GM12878 (cell line): ENCODE results near the gene MIEF1. TPM values are rescaled to one million over a fixed set of nuclear protein-coding genes. Genes with fewer than 3 reads are reported as not detected.

Experiments
- ATF7 ChIP-seq: fragments of 450-650 bp; IDR thresholded peaks from 2 replicates; pipeline ENCODE4 v1.6.1; 2016; ENCODE audit warnings: low read depth, mild to moderate bottlenecking
- CEBPB ChIP-seq, 2 experiments: fragments of 150-350 bp in 1 of 2; IDR thresholded peaks; 2 replicates each; pipeline ENCODE4 v1.6.1; 2012 to 2014; ENCODE audit warnings: low read depth in 2 of 2, low read length in 2 of 2, borderline replicate concordance in 1 of 2, inconsistent platforms in 1 of 2
- CREM ChIP-seq: IDR thresholded peaks from 2 replicates; pipeline ENCODE4 v1.6.1; 2014; ENCODE audit warnings: antibody characterized with exemption, low read depth
- DPF2 ChIP-seq: fragments of 450-650 bp; IDR thresholded peaks from 2 replicates; pipeline ENCODE4 v1.6.1; 2017; ENCODE audit warnings: mild to moderate bottlenecking
- MEF2A ChIP-seq: IDR thresholded peaks from 2 replicates; pipeline ENCODE4 v1.6.1; 2011; ENCODE audit warnings: low read depth, mild to moderate bottlenecking, low read length, moderate library complexity; ENCODE audit not compliant: insufficient read depth
- NFYA ChIP-seq: IDR thresholded peaks from 2 replicates; pipeline ENCODE4 v1.6.1; 2011; ENCODE audit warnings: low read depth, mild to moderate bottlenecking, low read length, improper control_type of control experiment, borderline replicate concordance
- RB1 ChIP-seq: fragments of 450-650 bp; formaldehyde crosslinking; IDR thresholded peaks from 2 replicates; pipeline ENCODE4 v1.6.1; 2017; ENCODE audit warnings: mild to moderate bottlenecking, borderline replicate concordance
- TAF1 ChIP-seq: IDR thresholded peaks from 2 replicates; pipeline ENCODE4 v1.6.1; 2011; ENCODE audit warnings: mild to moderate bottlenecking, low read depth, low read length, borderline replicate concordance
- TCF3 ChIP-seq: IDR thresholded peaks from 2 replicates; pipeline ENCODE4 v1.6.1; 2012; ENCODE audit warnings: low read depth, mild to moderate bottlenecking, low read length, borderline replicate concordance; ENCODE audit not compliant: insufficient read depth
- ZBED1 ChIP-seq: IDR thresholded peaks from 2 replicates; pipeline ENCODE4 v1.6.1; 2016; ENCODE audit warnings: borderline replicate concordance
- ZNF24 ChIP-seq: fragments of 450-650 bp; IDR thresholded peaks from 2 replicates; pipeline ENCODE4 v1.6.1; 2017; ENCODE audit warnings: antibody characterized with exemption, mild to moderate bottlenecking
- ZNF622 ChIP-seq: fragments of 450-650 bp; IDR thresholded peaks from 2 replicates; pipeline ENCODE4 v1.6.1; 2017; ENCODE audit warnings: mild to moderate bottlenecking, inconsistent platforms
- ZSCAN29 ChIP-seq: fragments of 450-650 bp; IDR thresholded peaks from 2 replicates; pipeline ENCODE4 v1.6.1; 2017; ENCODE audit warnings: mild to moderate bottlenecking, moderate library complexity
- polyA plus RNA-seq, 11 experiments: library from polyadenylated mRNA; depleted of rRNA in 4 of 11; unstranded in 6 of 11; stranded (reverse) in 5 of 11; fragments of >200 nt; fragmentation: Nextera tagmentation in 4 of 11; fragmentation: Illumina TruSeq in 1 of 11; extraction: Ambion mirVana in 4 of 11; extraction: Trizol in 1 of 11; gene quantifications; 1 replicate in 1 of 11; 2 replicates in 10 of 11; pipeline versions ENCODE4 v1.2.1 to v1.2.3, GENCODE V29; 2011 to 2016; ENCODE audit warnings: inconsistent platforms in 2 of 11, missing spikeins in 2 of 11, low read depth in 1 of 11
- total RNA-seq, 4 experiments: library from RNA; depleted of rRNA in 3 of 4; stranded (reverse); fragments of >200 nt in 3 of 4; fragmentation: Illumina TruSeq in 1 of 4; extraction: Trizol in 1 of 4; gene quantifications; 2 replicates each; pipeline versions ENCODE4 v1.2.1 to v1.2.3, GENCODE V29; 2013 to 2021
- TF ChIP-seq, protein P1 (sequence below): fragments of 450-650 bp; IDR thresholded peaks from 2 replicates; pipeline ENCODE4 v1.6.1; 2017; ENCODE audit warnings: mild to moderate bottlenecking, moderate library complexity
- TF ChIP-seq, protein P2 (sequence below): fragments of 450-650 bp; IDR thresholded peaks from 2 replicates; pipeline ENCODE4 v1.6.1; 2016; ENCODE audit warnings: mild to moderate bottlenecking, moderate library complexity, borderline replicate concordance
- TF ChIP-seq, protein P3 (sequence below): IDR thresholded peaks from 2 replicates; pipeline ENCODE4 v1.6.1; 2012; ENCODE audit warnings: low read depth, low read length, improper control_type of control experiment
- TF ChIP-seq, protein P4 (sequence below): fragments of 450-650 bp; IDR thresholded peaks from 2 replicates; pipeline ENCODE4 v1.6.1; 2018; ENCODE audit warnings: borderline replicate concordance, mild to moderate bottlenecking; ENCODE audit not compliant: partially characterized antibody

The MIEF1 gene
- total and polyA plus RNA-seq, 10 of the 15 experiments (the other 5 are each of a cell fraction or from before 2014, with no cell fraction given): 12.4 to 52.3 (median 29.3) TPM

DNA sequence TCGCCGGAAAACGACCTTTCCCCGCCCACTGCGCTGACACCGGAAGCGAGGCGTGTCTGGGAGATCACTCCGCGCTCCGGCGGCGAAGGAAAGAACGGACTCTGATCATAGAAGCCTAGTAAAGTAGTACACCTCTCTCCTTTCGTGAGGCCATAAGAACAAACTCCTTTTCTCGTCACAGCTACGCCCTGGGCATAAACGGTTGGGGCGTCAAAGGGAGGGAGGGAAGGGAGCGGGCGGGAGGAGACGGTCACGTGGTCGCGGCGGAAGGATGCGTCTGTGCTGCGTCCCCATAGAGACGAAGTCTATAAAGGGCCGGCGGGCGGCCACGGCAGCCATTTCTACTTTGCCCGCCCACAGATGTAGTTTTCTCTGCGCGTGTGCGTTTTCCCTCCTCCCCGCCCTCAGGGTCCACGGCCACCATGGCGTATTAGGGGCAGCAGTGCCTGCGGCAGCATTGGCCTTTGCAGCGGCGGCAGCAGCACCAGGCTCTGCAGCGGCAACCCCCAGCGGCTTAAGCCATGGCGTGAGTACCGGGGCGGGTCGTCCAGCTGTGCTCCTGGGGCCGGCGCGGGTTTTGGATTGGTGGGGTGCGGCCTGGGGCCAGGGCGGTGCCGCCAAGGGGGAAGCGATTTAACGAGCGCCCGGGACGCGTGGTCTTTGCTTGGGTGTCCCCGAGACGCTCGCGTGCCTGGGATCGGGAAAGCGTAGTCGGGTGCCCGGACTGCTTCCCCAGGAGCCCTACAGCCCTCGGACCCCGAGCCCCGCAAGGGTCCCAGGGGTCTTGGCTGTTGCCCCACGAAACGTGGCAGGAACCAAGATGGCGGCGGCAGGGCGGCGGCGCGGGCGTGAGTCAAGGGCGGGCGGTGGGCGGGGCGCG lies 18.4 kb downstream of the MIEF1 start, which contains the start of gene ATF4 (continued):
- TF ChIP-seq, protein P1, sequence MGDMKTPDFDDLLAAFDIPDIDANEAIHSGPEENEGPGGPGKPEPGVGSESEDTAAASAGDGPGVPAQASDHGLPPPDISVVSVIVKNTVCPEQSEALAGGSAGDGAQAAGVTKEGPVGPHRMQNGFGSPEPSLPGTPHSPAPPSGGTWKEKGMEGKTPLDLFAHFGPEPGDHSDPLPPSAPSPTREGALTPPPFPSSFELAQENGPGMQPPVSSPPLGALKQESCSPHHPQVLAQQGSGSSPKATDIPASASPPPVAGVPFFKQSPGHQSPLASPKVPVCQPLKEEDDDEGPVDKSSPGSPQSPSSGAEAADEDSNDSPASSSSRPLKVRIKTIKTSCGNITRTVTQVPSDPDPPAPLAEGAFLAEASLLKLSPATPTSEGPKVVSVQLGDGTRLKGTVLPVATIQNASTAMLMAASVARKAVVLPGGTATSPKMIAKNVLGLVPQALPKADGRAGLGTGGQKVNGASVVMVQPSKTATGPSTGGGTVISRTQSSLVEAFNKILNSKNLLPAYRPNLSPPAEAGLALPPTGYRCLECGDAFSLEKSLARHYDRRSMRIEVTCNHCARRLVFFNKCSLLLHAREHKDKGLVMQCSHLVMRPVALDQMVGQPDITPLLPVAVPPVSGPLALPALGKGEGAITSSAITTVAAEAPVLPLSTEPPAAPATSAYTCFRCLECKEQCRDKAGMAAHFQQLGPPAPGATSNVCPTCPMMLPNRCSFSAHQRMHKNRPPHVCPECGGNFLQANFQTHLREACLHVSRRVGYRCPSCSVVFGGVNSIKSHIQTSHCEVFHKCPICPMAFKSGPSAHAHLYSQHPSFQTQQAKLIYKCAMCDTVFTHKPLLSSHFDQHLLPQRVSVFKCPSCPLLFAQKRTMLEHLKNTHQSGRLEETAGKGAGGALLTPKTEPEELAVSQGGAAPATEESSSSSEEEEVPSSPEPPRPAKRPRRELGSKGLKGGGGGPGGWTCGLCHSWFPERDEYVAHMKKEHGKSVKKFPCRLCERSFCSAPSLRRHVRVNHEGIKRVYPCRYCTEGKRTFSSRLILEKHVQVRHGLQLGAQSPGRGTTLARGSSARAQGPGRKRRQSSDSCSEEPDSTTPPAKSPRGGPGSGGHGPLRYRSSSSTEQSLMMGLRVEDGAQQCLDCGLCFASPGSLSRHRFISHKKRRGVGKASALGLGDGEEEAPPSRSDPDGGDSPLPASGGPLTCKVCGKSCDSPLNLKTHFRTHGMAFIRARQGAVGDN: peak; percentile 95
- peak; percentile 99 for TF ChIP-seq TAF1
- TF ChIP-seq ATF7: peak; percentile 72
- 0 out of 2 replicates have a peak, but pooled peaks have one; percentile 72 for TF ChIP-seq DPF2
- no peak for TF ChIP-seq CEBPB (IDR thresholded peaks at IDR 0.05; ENCODE audit: borderline replicate concordance in 1 of 2, low read depth in 2 of 2, low read length in 2 of 2)
- TF ChIP-seq, protein P2, sequence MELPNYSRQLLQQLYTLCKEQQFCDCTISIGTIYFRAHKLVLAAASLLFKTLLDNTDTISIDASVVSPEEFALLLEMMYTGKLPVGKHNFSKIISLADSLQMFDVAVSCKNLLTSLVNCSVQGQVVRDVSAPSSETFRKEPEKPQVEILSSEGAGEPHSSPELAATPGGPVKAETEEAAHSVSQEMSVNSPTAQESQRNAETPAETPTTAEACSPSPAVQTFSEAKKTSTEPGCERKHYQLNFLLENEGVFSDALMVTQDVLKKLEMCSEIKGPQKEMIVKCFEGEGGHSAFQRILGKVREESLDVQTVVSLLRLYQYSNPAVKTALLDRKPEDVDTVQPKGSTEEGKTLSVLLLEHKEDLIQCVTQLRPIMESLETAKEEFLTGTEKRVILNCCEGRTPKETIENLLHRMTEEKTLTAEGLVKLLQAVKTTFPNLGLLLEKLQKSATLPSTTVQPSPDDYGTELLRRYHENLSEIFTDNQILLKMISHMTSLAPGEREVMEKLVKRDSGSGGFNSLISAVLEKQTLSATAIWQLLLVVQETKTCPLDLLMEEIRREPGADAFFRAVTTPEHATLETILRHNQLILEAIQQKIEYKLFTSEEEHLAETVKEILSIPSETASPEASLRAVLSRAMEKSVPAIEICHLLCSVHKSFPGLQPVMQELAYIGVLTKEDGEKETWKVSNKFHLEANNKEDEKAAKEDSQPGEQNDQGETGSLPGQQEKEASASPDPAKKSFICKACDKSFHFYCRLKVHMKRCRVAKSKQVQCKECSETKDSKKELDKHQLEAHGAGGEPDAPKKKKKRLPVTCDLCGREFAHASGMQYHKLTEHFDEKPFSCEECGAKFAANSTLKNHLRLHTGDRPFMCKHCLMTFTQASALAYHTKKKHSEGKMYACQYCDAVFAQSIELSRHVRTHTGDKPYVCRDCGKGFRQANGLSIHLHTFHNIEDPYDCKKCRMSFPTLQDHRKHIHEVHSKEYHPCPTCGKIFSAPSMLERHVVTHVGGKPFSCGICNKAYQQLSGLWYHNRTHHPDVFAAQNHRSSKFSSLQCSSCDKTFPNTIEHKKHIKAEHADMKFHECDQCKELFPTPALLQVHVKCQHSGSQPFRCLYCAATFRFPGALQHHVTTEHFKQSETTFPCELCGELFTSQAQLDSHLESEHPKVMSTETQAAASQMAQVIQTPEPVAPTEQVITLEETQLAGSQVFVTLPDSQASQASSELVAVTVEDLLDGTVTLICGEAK: peak; percentile 95
- TF ChIP-seq, protein P3, sequence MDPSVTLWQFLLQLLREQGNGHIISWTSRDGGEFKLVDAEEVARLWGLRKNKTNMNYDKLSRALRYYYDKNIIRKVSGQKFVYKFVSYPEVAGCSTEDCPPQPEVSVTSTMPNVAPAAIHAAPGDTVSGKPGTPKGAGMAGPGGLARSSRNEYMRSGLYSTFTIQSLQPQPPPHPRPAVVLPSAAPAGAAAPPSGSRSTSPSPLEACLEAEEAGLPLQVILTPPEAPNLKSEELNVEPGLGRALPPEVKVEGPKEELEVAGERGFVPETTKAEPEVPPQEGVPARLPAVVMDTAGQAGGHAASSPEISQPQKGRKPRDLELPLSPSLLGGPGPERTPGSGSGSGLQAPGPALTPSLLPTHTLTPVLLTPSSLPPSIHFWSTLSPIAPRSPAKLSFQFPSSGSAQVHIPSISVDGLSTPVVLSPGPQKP: peak; percentile 83
- TF ChIP-seq ZSCAN29: 0 out of 2 replicates have a peak, but pooled peaks have one; percentile 16
- TF ChIP-seq ZBED1: peak; percentile 94
- TF ChIP-seq RB1: peak; percentile 72; the same call in 1 of the 2 replicates
- peak; percentile 79; the same call in 1 of the 2 replicates for TF ChIP-seq TCF3
- TF ChIP-seq MEF2A: 0 out of 2 replicates have a peak, but pooled peaks have one; percentile 2
- no peak for TF ChIP-seq NFYA
- TF ChIP-seq CREM: peak; percentile 85
- no peak for TF ChIP-seq ZNF24
- TF ChIP-seq, protein P4, sequence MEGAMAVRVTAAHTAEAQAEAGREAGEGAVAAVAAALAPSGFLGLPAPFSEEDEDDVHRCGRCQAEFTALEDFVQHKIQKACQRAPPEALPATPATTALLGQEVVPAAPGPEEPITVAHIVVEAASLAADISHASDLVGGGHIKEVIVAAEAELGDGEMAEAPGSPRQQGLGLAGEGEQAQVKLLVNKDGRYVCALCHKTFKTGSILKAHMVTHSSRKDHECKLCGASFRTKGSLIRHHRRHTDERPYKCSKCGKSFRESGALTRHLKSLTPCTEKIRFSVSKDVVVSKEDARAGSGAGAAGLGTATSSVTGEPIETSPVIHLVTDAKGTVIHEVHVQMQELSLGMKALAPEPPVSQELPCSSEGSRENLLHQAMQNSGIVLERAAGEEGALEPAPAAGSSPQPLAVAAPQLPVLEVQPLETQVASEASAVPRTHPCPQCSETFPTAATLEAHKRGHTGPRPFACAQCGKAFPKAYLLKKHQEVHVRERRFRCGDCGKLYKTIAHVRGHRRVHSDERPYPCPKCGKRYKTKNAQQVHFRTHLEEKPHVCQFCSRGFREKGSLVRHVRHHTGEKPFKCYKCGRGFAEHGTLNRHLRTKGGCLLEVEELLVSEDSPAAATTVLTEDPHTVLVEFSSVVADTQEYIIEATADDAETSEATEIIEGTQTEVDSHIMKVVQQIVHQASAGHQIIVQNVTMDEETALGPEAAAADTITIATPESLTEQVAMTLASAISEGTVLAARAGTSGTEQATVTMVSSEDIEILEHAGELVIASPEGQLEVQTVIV: peak; percentile 65
- TF ChIP-seq ZNF622: no peak
